Loucy (cell line): ENCODE measurements around the gene RAB7B.

Experiments used
- H2AFZ ChIP-seq: fragments of 200-600 bp; sonication (generic); 2 replicates; pipeline ENCODE4 v1.6.0; 2016; ENCODE audit warnings: antibody characterized with exemption, mild to moderate bottlenecking, low read length, moderate library complexity
- H3F3A ChIP-seq: fragments of 200-600 bp; 2 replicates; pipeline ENCODE4 v1.6.0; 2016; ENCODE audit warnings: antibody characterized with exemption, low read depth, mild to moderate bottlenecking
- H3K27me3 ChIP-seq: fragments of 200-600 bp; sonication (generic); 2 replicates; pipeline ENCODE4 v1.6.1; 2014; ENCODE audit warnings: low read length, mild to moderate bottlenecking; ENCODE audit not compliant: insufficient read depth, poor library complexity, severe bottlenecking
- H3K36me3 ChIP-seq: fragments of 200-600 bp; sonication (generic); 2 replicates; pipeline ENCODE4 v1.6.1; 2016; ENCODE audit warnings: low read length; ENCODE audit not compliant: insufficient read depth
- H3K4me1 ChIP-seq: fragments of 200-600 bp; sonication (generic); 2 replicates; pipeline ENCODE4 v1.5.1; 2014; ENCODE audit warnings: low read length, mild to moderate bottlenecking; ENCODE audit not compliant: insufficient read depth, poor library complexity, severe bottlenecking
- H3K4me2 ChIP-seq: fragments of 200-600 bp; sonication (generic); 2 replicates; pipeline ENCODE4 v1.6.0; 2014; ENCODE audit warnings: antibody characterized with exemption, low read length, low read depth, mild to moderate bottlenecking; ENCODE audit not compliant: poor library complexity, severe bottlenecking
- H3K4me3 ChIP-seq: fragments of 200-600 bp; sonication (generic); 2 replicates; pipeline ENCODE4 v1.5.1; 2014; ENCODE audit warnings: low read length, mild to moderate bottlenecking, mixed read lengths; ENCODE audit not compliant: poor library complexity, severe bottlenecking
- H3K79me2 ChIP-seq: fragments of 200-600 bp; sonication (generic); 2 replicates; pipeline ENCODE4 v1.6.1; 2014; ENCODE audit warnings: low read length; ENCODE audit not compliant: insufficient read depth
- H3K9ac ChIP-seq: fragments of 200-600 bp; sonication (generic); 2 replicates; pipeline ENCODE4 v1.6.0; 2014; ENCODE audit warnings: mild to moderate bottlenecking, low read depth, low read length, moderate library complexity; ENCODE audit not compliant: poor library complexity, severe bottlenecking
- H3K9me2 ChIP-seq: fragments of 200-600 bp; sonication (generic); replicated peaks from 2 replicates; pipeline ENCODE4 v1.6.1; 2016; ENCODE audit warnings: low read depth, low read length, mixed read lengths
- H3K9me3 ChIP-seq: fragments of 200-600 bp; sonication (generic); 2 replicates; pipeline ENCODE4 v1.6.1; 2014; ENCODE audit warnings: mild to moderate bottlenecking, antibody characterized with exemption, low read length, low read depth; ENCODE audit not compliant: insufficient read depth
- H4K20me1 ChIP-seq: fragments of 200-600 bp; sonication (generic); 2 replicates; pipeline ENCODE4 v1.6.0; 2014; ENCODE audit warnings: antibody characterized with exemption, low read length, mild to moderate bottlenecking; ENCODE audit not compliant: insufficient read depth, poor library complexity, severe bottlenecking
- CTCF ChIP-seq: fragments of 200-600 bp; sonication (generic); conservative IDR thresholded peaks from 2 replicates; pipeline ENCODE4 v1.5.1; 2014; ENCODE audit warnings: mild to moderate bottlenecking, antibody characterized with exemption, low read length
- EZH2phosphoT487 ChIP-seq: fragments of 200-600 bp; IDR thresholded peaks from 2 replicates; pipeline ENCODE4 v1.6.1; 2018; ENCODE audit warnings: antibody characterized with exemption, mild to moderate bottlenecking, moderate library complexity, borderline replicate concordance

Gene RAB7B

GRCh38 chr1:206021008-206021625, 17.9 kb upstream of the RAB7B start:
- H3K4me1 ChIP-seq: peaks cover 11% of the 10 kb centered on the region
- H3K4me3 ChIP-seq: no peak overlapping the region
- no peak overlapping the region for H3K9ac ChIP-seq
- H3K9me3 ChIP-seq: no peaks in the 10 kb centered on the region
- H3K9me2 ChIP-seq: no peaks in the 10 kb centered on the region
- H3K4me2 ChIP-seq: no peak overlapping the region
- TF ChIP-seq CTCF (no peak), EZH2phosphoT487 (no peak)
- H3K36me3 ChIP-seq: no peaks in the 10 kb centered on the region
- no peaks in the 10 kb centered on the region for H3K79me2 ChIP-seq
- H3K27me3 ChIP-seq: no peaks in the 10 kb centered on the region
- H2AFZ ChIP-seq: no peak overlapping the region
- no peaks in the 10 kb centered on the region for H4K20me1 ChIP-seq
- H3F3A ChIP-seq: no peaks in the 10 kb centered on the region

GRCh38 chr1:206020393-206021007, 17.3 kb upstream of the RAB7B start:
- H3K9me2 ChIP-seq: no peaks in the 10 kb centered on the region
- no peaks in the 10 kb centered on the region for H3K79me2 ChIP-seq
- no peak overlapping the region for H3K9ac ChIP-seq

GRCh38 chr1:206015071-206015470, 11.9 kb upstream of the RAB7B start:
- no peaks in the 10 kb centered on the region for H3K27me3 ChIP-seq
- no peak for TF ChIP-seq CTCF
- TF ChIP-seq EZH2phosphoT487: no peak
- no peaks in the 10 kb centered on the region for H3K79me2 ChIP-seq
- no peak overlapping the region for H3K4me2 ChIP-seq
- peaks cover 42% of the 10 kb centered on the region for H3K4me1 ChIP-seq
- 0 out of 2 replicates have a peak overlapping the region, but pooled peaks have one; percentile 11 for H2AFZ ChIP-seq
- H3K9me3 ChIP-seq: no peaks in the 10 kb centered on the region
- H3K9me2 ChIP-seq: no peaks in the 10 kb centered on the region
- no peak overlapping the region for H3K4me3 ChIP-seq
- no peaks in the 10 kb centered on the region for H3F3A ChIP-seq
- H3K9ac ChIP-seq: peak overlapping the region; percentile 51
- H4K20me1 ChIP-seq: no peaks in the 10 kb centered on the region
- no peaks in the 10 kb centered on the region for H3K36me3 ChIP-seq

More at GRCh38 chr1:206020393-206021007, 17.3 kb upstream of the RAB7B start:
- Histone ChIP-seq H3K9me3 (no peaks in the 10 kb centered on the region), H3K4me3 (no peak overlapping the region), H3K36me3 (no peaks in the 10 kb centered on the region), H3K4me2 (no peak overlapping the region), H2AFZ (no peak overlapping the region), H3K4me1 (peaks cover 11% of the 10 kb centered on the region), H3K27me3 (no peaks in the 10 kb centered on the region), H3F3A (no peaks in the 10 kb centered on the region), H4K20me1 (no peaks in the 10 kb centered on the region)
- no peak for TF ChIP-seq EZH2phosphoT487
- TF ChIP-seq CTCF: no peak
